Measurements from ENCODE around the gene GGCX.

The GGCX gene

GRCh38 chr2:85578243-85579180 lies 17.2 kb upstream of the GGCX start:
- Histone ChIP-seq H4K20me1 (ENCODE audit: low read depth, low read length) (no peaks in the 10 kb centered on the region), H3K27ac (ENCODE audit: low read depth, low read length) (peak overlapping the region; percentile 59), H3K9ac (ENCODE audit: low read length) (peak overlapping the region; percentile 78)

GRCh38 chr2:85577386-85578242 lies 16.3 kb upstream of the GGCX start, which contains the start of gene VAMP8:
TSS of gene VAMP8 (plus strand) at chr2:85577586. CDS start at chr2:85577647, 61 bp downstream.
- Histone ChIP-seq H3K79me2 (ENCODE audit: insufficient read depth, low read length) (peaks cover 18% of the 10 kb centered on the region), H3K4me2 (ENCODE audit: low read depth, low read length, poor library complexity, severe bottlenecking) (peak within 1 kb of the TSS; percentile 90), H3F3A (ENCODE audit: insufficient read depth) (no peaks in the 10 kb centered on the region; the same call in 1 of the 2 replicates), H3K9me2 (replicated peaks; ENCODE audit: insufficient read depth, low read length) (no peaks in the 10 kb centered on the region), H3K9ac (ENCODE audit: low read length) (peak within 1 kb of the TSS; percentile 78), H3K36me3 (ENCODE audit: low read length) (no peaks in the 10 kb centered on the region), H3K9me3 (ENCODE audit: insufficient read depth, low read length) (no peaks in the 10 kb centered on the region), H2AFZ (ENCODE audit: low read depth, low read length, severe bottlenecking) (peak within 1 kb of the TSS; percentile 81), H3K27me3 (ENCODE audit: low read length) (no peaks in the 10 kb centered on the region), H3K4me3 (ENCODE audit: insufficient read depth, low read length, poor library complexity, severe bottlenecking) (peak within 1 kb of the TSS; percentile 71), H3K27ac (ENCODE audit: low read depth, low read length) (peak within 1 kb of the TSS; percentile 59), H4K20me1 (ENCODE audit: low read depth, low read length) (no peaks in the 10 kb centered on the region)
- TF ChIP-seq CTCF (IDR thresholded peaks at IDR 0.05; ENCODE audit: insufficient read depth, low read length, poor library complexity, severe bottlenecking) (no peak), EZH2phosphoT487 (conservative IDR thresholded peaks at IDR 0.05; ENCODE audit: low read length) (no peak)

More at GRCh38 chr2:85578243-85579180, 17.2 kb upstream of the GGCX start:
- Histone ChIP-seq H2AFZ (ENCODE audit: low read depth, low read length, severe bottlenecking) (peak overlapping the region; percentile 81), H3K4me2 (ENCODE audit: low read depth, low read length, poor library complexity, severe bottlenecking) (peak overlapping the region; percentile 90), H3K9me2 (replicated peaks; ENCODE audit: insufficient read depth, low read length) (no peaks in the 10 kb centered on the region), H3F3A (ENCODE audit: insufficient read depth) (no peaks in the 10 kb centered on the region; the same call in 1 of the 2 replicates), H3K9me3 (ENCODE audit: insufficient read depth, low read length) (no peaks in the 10 kb centered on the region), H3K4me3 (ENCODE audit: insufficient read depth, low read length, poor library complexity, severe bottlenecking) (peak overlapping the region; percentile 71), H3K27me3 (ENCODE audit: low read length) (no peaks in the 10 kb centered on the region), H3K36me3 (ENCODE audit: low read length) (no peaks in the 10 kb centered on the region), H3K79me2 (ENCODE audit: insufficient read depth, low read length) (peaks cover 18% of the 10 kb centered on the region)
- TF ChIP-seq CTCF (IDR thresholded peaks at IDR 0.05; ENCODE audit: insufficient read depth, low read length, poor library complexity, severe bottlenecking) (no peak), EZH2phosphoT487 (conservative IDR thresholded peaks at IDR 0.05; ENCODE audit: low read length) (no peak)

GRCh38 chr2:85577063-85577385 lies 15.7 kb upstream of the GGCX start:
- peak overlapping the region; percentile 81 for H2AFZ ChIP-seq (ENCODE audit: low read depth, low read length, severe bottlenecking)

More at GRCh38 chr2:85577063-85577385, 15.7 kb upstream of the GGCX start:
- no peaks in the 10 kb centered on the region for H3K9me3 ChIP-seq (ENCODE audit: insufficient read depth, low read length)
- H3K36me3 ChIP-seq (ENCODE audit: low read length) = no peaks in the 10 kb centered on the region
- H3K4me2 ChIP-seq (ENCODE audit: low read depth, low read length, poor library complexity, severe bottlenecking) = peak overlapping the region; percentile 90
- H3F3A ChIP-seq (ENCODE audit: insufficient read depth) = no peaks in the 10 kb centered on the region; the same call in 1 of the 2 replicates
- H3K79me2 ChIP-seq (ENCODE audit: insufficient read depth, low read length) = peaks cover 18% of the 10 kb centered on the region
- no peaks in the 10 kb centered on the region for H3K27me3 ChIP-seq (ENCODE audit: low read length)
- no peak overlapping the region for H3K27ac ChIP-seq (ENCODE audit: low read depth, low read length)
- no peaks in the 10 kb centered on the region for H4K20me1 ChIP-seq (ENCODE audit: low read depth, low read length)
- TF ChIP-seq CTCF (IDR thresholded peaks at IDR 0.05; ENCODE audit: insufficient read depth, low read length, poor library complexity, severe bottlenecking) = no peak
- no peak for TF ChIP-seq EZH2phosphoT487 (conservative IDR thresholded peaks at IDR 0.05; ENCODE audit: low read length)
- H3K9me2 ChIP-seq (replicated peaks; ENCODE audit: insufficient read depth, low read length) = no peaks in the 10 kb centered on the region
- peak overlapping the region; percentile 78 for H3K9ac ChIP-seq (ENCODE audit: low read length)
- H3K4me3 ChIP-seq (ENCODE audit: insufficient read depth, low read length, poor library complexity, severe bottlenecking) = peak overlapping the region; percentile 71

All from SU-DHL-6 (cell line).